PFSK-1 (cell line): Measurements from ENCODE around the gene OS9.

Source experiments
- FOXP2 ChIP-seq: optimal IDR thresholded peaks from 2 replicates; pipeline ENCODE3; 2011; ENCODE audit warnings: borderline replicate concordance, control low read depth, inconsistent platforms; ENCODE audit not compliant: insufficient read depth; ENCODE audit errors: extremely low read length, extremely low read depth
- POLR2AphosphoS5 ChIP-seq: IDR thresholded peaks from 2 replicates; pipeline ENCODE4 v1.6.1; 2012; ENCODE audit warnings: low read depth, mild to moderate bottlenecking, control low read depth, low read length, moderate library complexity
- REST ChIP-seq, 2 experiments: IDR thresholded peaks; 2 replicates each; pipeline versions ENCODE4 v1.6.1 to v1.8.0; 2011 to 2012; ENCODE audit warnings: low read depth in 2 of 2, low read length in 2 of 2, control low read depth in 1 of 2, inconsistent platforms in 1 of 2, mild to moderate bottlenecking in 1 of 2, moderate library complexity in 1 of 2; ENCODE audit not compliant: insufficient read depth in 1 of 2
- SIN3A ChIP-seq: IDR thresholded peaks from 2 replicates; pipeline ENCODE4 v1.6.1; 2012; ENCODE audit warnings: mild to moderate bottlenecking, low read length, moderate library complexity, borderline replicate concordance; ENCODE audit not compliant: insufficient read depth
- TAF1 ChIP-seq: IDR thresholded peaks from 2 replicates; pipeline ENCODE4 v1.6.1; 2012; ENCODE audit warnings: low read length, control low read depth, borderline replicate concordance; ENCODE audit not compliant: insufficient read depth

OS9 gene

GRCh38 chr12:57712701-57713100 lies 18.8 kb downstream of the OS9 start:
- TF ChIP-seq TAF1, result no peak
- no peak for TF ChIP-seq REST (IDR thresholded peaks at IDR 0.05; ENCODE audit: insufficient read depth in 1 of 2, low read depth in 2 of 2, low read length in 2 of 2)
- TF ChIP-seq SIN3A, result no peak
- no peak for TF ChIP-seq POLR2AphosphoS5
- no peak for TF ChIP-seq FOXP2

- TF ChIP-seq REST (IDR thresholded peaks at IDR 0.05; ENCODE audit: insufficient read depth in 1 of 2, low read depth in 2 of 2, low read length in 2 of 2), result no peak
These were observed 19.3 kb downstream of the OS9 start for GRCh38 chr12:57713209-57713608.

GRCh38 chr12:57715786-57716185 lies 21.9 kb downstream of the OS9 start:
- TF ChIP-seq SIN3A, result no peak
- TF ChIP-seq POLR2AphosphoS5, result no peak
- TF ChIP-seq REST (IDR thresholded peaks at IDR 0.05; ENCODE audit: insufficient read depth in 1 of 2, low read depth in 2 of 2, low read length in 2 of 2), result no peak
- no peak for TF ChIP-seq TAF1
- TF ChIP-seq FOXP2, result no peak

GRCh38 chr12:57716305-57716704 lies 22.4 kb downstream of the OS9 start:
- TF ChIP-seq TAF1 (no peak), REST (IDR thresholded peaks at IDR 0.05; ENCODE audit: insufficient read depth in 1 of 2, low read depth in 2 of 2, low read length in 2 of 2) (no peak), POLR2AphosphoS5 (no peak), FOXP2 (no peak), SIN3A (no peak)

- TF ChIP-seq POLR2AphosphoS5, result no peak
- TF ChIP-seq SIN3A, result no peak
These were observed 23.2 kb downstream of the OS9 start for GRCh38 chr12:57717131-57717530.
